SU-DHL-6 (cell line): ENCODE results near the gene CEP70.

ENCODE experiments used
- EZH2phosphoT487 ChIP-seq: fragments of 200-600 bp; sonication (generic), shearing (Covaris generic); conservative IDR thresholded peaks from 2 replicates; pipeline ENCODE4 v1.6.1; 2018; ENCODE audit warnings: mild to moderate bottlenecking, antibody characterized with exemption, low read length, moderate library complexity, mixed read lengths
- TF ChIP-seq, protein P1 (sequence below): fragments of 200-600 bp; sonication (generic); IDR thresholded peaks from one replicate; pipeline ENCODE4 v1.5.1; 2017; ENCODE audit warnings: antibody characterized with exemption, mild to moderate bottlenecking, low read length, moderate library complexity; ENCODE audit not compliant: insufficient read depth, poor library complexity, severe bottlenecking

DNA sequence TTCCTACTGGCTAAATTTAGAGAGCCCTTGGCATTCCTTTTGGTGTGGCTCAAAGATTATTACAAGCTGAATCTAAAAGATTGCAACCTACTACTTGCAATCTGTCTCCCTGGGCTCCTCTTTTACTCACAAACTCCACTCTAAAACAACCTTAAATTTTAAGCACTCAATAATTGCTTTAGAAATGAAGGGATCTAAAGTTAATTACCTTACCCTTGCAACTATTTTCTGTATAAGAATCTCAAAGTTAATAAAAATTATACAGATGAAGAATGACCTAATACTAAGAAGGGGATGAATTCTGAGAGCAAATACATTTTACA is 99.5 kb downstream of the CEP70 start:
- TF ChIP-seq, protein P1, sequence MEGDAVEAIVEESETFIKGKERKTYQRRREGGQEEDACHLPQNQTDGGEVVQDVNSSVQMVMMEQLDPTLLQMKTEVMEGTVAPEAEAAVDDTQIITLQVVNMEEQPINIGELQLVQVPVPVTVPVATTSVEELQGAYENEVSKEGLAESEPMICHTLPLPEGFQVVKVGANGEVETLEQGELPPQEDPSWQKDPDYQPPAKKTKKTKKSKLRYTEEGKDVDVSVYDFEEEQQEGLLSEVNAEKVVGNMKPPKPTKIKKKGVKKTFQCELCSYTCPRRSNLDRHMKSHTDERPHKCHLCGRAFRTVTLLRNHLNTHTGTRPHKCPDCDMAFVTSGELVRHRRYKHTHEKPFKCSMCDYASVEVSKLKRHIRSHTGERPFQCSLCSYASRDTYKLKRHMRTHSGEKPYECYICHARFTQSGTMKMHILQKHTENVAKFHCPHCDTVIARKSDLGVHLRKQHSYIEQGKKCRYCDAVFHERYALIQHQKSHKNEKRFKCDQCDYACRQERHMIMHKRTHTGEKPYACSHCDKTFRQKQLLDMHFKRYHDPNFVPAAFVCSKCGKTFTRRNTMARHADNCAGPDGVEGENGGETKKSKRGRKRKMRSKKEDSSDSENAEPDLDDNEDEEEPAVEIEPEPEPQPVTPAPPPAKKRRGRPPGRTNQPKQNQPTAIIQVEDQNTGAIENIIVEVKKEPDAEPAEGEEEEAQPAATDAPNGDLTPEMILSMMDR = no peak
- no peak for TF ChIP-seq EZH2phosphoT487
